GM19240 (cell line): ENCODE results near the gene PEX6.

Experiments
- DNase-seq: peaks from one replicate; pipeline ENCODE4 v3.0.0; 2011; ENCODE audit warnings: low spot score; ENCODE audit not compliant: insufficient read length

The PEX6 gene

DNA sequence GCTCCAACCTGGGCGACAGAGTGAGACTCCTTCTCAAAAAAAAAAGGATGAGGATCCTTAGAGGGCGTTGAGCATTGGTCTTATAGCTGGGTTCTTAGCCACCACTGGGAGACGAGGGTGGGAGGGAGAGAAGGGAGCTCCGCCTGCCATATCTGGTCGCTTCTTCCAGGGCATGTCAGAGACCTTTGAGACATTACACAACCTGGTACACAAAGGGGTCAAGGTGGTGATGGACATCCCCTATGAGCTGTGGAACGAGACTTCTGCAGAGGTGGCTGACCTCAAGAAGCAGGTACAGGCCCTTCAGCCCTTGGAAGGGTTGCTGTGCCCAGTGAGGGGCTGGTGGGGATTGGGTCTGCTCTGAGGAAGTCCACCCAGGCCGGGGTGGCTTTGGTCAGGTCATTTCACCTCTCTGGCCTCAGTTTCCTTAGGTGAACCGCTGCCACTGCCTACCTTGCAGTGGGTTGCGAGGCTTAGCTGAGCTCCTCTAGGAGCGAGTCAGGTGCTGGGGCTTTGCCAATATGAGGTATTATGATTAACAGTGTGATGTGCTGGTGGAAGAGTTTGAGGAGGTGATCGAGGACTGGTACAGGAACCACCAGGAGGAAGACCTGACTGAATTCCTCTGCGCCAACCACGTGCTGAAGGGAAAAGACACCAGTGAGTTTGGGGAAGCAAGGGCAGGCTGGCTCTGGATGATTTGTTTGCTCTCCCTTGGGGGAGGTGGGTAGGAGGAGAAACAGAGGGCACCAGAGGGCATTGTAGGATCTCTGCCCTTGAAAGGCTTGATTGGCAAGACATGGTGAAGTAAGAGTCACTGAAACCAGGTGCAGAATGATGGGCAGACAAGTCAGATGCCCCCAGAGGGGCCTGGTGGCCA, 41.2 kb downstream of the PEX6 start:
- DNase-seq: no peak

DNA sequence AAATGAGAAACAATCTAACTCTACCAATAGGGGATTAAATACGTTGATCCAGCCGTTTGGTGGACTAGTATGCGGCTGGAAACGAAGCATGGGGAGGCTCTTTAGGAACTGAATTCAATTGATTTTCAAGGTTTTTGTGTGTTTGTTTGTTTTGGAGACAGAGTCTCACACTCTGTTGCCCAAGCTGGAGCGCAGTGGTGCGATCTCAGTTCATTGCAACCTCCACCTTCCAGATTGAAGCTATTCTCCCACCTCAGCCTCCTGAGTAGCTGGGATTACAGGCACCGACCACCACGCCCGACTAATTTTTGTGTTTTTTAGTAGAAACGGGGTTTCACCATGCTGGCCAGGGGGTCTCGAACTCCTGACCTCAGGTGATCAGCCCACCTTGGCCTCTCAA, 42.6 kb downstream of the PEX6 start:
- no peak for DNase-seq

DNA sequence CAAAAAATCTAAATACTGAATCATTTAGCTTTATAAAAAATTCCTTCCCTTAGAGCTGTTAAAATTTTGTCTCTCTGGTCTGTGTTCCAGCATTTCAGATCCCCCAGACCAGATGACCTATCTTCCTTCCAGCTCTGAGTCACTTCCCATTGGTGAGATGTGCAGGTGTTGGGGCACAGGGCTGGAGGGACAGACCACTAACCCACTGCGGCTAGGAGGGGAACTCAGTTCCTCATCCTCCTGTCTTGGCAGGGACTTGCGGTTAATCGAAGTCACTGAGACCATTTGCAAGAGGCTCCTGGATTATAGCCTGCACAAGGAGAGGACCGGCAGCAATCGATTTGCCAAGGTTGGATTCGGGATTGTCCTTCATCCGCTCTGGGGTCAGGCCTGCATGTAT, 43.7 kb downstream of the PEX6 start:
- no peak for DNase-seq

DNA sequence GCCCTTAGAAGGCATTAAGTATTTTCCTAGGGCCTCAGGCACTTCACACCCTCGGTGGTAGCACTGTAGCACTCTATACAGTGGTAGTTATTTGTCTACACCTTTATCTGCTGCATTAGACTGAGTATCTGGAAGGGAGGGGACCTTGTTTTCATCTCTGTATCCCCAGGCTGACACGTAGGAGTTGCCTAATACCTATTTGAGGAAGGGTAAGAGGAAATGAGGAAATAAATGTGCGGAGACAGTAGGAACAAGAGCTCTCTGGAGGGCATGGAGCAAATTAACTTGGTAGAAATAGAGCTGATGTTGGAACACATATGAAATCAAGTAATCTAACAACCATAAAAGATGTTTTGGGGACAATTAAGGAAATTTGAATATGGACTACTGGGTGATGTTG, 45.8 kb downstream of the PEX6 start:
- DNase-seq: no peak

DNA sequence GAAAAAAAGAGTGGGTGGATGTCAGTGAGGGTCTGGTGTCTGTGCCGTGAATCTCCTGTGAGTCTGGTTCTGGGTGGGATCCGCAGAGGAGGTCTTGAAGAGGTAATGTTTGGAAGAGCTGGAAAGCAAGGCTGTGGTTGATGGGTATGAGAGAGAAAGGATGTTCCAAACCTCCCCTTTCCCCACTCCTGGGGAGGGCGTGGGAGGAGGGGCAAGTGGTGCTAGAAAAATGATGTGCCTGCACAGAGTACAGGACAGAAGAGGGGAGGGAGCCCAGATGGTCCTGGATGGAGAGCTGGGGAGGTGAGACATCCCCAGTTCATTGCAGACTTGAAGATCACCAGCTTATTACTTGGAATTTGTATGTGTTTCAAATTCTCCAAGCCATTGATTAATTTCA, 46.6 kb downstream of the PEX6 start:
- DNase-seq: no peak

DNA sequence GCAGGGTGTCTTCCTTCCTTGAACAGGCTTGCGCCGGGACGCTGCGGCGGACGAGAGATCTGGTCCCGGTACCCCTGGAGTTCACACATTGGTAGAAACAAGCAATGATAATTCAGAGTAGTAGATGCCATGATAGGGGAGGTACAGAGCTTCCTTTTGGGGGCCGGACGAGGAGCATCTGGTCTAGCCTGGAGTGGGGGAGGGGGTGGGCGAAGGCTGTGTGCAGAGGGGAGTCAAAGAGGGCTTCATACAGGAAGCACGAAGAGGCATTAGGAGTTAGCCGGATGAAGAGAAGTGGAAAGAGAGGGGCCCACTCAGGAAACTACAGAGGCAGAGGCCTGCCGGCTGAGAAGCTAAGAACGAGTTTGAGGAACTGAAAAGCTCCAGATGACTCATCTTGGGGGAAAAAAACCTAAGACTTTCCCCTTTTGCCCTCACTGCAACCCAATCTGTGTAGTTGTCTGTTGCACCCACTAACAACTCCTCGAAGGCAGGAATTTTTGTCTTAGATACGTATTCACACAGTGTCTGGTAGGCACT, 49.1 kb downstream of the PEX6 start:
- peak; percentile 52 for DNase-seq

DNA sequence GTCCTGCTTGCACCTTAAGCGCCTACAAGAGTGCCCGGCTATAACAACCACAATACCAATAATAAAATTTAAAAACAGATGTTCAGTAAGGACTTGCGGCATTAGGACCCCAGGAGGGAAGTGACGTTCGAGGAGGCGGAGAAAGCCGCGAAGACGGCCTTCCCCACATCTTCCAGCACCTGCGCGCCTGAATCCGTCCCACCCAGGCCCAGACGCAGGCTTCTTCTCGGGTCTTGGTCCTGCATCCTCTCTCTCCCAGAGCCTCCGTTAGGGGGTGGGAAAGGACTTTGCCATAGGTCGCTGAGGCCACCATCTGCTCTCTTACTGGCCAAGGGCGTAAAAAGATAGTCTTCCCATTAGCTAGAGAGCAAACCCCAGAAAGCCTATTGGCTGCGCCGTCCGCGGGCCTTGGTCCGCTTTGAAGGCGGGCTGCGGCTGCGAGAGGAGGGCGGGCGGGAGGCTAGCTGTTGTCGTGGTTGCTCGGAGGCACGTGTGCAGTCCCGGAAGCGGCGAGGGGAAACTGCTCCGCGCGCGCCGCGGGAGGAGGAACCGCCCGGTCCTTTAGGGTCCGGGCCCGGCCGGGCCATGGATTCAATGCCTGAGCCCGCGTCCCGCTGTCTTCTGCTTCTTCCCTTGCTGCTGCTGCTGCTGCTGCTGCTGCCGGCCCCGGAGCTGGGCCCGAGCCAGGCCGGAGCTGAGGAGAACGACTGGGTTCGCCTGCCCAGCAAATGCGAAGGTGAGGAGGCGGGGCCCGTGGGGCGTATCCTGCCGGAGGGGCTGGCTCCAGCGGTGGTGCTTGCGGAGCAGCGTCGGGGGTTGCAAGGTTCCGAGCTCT, 49.8 kb downstream of the PEX6 start, which contains the start of gene CNPY3:
Gene CNPY3 (plus strand): TSS at position 495 of the 835 bp plus-strand sequence. CDS start 91 bp downstream, at position 586.
- DNase-seq: peak; percentile 93

DNA sequence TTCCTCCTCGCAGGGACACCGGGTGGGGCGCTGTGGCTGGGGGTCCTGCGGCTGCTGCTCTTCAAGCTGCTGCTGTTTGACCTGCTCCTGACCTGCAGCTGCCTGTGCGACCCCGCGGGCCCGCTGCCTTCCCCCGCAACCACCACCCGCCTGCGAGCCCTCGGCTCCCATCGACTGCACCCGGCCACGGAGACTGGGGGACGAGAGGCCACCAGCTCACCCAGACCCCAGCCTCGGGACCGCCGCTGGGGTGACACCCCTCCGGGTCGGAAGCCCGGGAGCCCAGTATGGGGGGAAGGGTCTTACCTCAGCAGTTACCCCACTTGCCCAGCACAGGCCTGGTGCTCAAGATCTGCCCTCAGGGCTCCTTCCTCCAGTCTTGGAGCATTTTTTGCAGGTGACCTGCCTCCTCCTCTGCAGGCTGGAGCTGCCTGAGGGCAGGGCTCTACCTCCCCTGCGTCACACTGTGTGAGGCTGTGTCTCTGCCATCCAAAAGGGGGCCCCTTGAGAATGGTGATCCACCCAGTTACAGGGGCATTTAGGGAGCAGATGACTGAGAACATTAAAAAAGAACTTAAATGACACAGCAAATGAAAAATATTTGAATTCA, 53.6 kb downstream of the PEX6 start:
- no peak for DNase-seq

DNA sequence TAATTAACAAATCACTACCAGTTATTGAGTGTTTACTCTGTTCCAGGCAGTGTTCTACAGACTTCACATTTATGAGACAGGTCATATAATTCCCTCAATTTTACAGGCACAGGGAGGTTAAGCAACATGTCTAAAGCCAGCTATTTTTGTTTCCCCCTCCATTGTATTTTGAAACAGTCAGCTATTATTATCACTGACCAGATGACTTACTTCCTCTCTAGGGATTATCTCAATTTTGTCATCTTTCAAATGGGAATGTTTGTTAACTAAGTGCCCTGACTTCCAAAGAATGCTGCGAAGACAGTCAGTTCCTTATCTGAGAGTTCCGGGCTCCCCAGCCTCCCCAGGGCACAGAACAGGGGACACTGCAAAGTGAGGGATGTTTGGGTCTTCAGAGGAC, 55.3 kb downstream of the PEX6 start:
- no peak for DNase-seq

DNA sequence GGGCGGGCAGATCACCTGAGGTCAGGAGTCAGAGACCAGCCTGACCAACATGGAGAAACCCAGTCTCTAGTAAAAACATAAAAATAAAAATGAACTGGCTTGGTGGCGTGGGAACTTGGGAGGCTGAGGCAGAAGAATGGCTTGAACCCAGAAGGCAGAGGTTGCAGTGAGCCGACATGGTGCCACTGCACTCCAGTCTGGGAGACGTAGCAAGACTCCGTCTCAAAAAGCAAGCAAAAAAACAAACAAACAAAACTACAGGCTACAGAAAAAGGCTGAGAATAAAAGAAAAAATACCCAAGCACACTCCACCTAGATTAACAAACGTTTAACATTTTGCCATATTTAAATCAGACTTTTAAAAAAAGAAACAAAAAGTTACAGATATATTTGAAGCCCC, 57.2 kb downstream of the PEX6 start:
- DNase-seq: no peak

DNA sequence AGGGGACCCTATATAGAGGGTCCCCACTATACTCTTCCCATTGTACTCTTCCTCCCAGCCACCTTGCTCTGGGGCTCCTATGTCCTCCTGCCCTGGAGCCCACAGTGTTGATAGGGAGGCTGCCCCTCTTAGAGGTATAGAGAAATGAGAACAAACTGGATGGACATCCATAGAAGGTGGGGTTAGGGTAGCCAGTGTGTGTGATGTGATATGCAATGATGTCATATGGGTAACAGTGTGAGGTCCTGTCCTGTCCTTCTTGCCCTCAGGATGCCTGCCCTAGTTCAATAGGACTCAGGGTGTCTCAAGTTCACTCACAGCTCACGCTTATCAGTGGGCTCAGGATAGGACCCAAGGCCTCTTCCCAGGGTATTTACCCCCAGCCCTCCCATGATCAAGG, 62.7 kb downstream of the PEX6 start:
- DNase-seq: no peak

DNA sequence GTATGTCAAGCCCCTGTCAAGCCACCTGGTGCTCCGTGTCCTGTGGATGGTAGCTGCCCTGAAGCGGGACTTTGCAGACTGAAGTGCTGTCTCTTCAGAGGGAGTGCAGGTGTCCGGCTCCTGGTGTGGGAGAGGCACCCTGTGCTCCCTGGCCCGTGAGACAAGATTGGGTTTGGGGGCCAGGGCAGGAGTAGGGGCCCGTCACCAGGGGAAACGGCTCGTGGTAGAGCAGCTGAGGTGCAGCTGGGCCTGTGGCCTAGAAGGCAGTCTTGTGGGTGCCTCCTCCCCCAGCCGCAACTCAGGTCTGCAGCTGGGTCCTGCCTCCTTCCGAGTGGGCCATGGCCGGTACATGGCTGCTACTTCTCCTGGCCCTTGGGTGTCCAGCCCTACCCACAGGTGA, 63.2 kb downstream of the PEX6 start, which contains the start of gene PTCRA:
Gene PTCRA (plus strand): TSS at position 322 of the 400 bp plus-strand sequence. CDS start 17 bp downstream, at position 339.
- no peak for DNase-seq

DNA sequence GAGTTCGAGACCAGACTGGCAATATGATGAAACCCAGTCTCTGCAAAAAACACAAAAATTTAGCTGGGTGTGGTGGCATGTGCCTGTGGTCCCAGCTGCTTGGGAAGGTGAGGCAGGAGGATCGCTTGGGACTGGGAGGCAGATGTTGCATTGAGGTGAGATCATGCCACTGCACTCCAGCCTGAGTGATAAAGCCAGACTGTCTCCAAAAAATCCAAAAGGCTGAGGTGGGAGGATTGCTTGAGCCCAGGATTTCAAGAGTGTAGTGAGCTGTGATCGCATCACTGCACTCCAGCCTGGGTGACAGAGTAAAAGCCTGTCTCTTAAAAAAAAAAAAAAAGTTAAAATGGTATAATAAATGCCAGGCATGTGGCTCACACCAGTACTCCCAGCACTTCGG, 64.4 kb downstream of the PEX6 start:
- DNase-seq: no peak
